ENCODE results near the gene OTUD6A. TPM values are rescaled to one million over a fixed set of nuclear protein-coding genes. Genes with fewer than 3 reads are reported as not detected.

OTUD6A gene
- polyA plus RNA-seq, 1 donor from 2014 or later: not detected

DNA sequence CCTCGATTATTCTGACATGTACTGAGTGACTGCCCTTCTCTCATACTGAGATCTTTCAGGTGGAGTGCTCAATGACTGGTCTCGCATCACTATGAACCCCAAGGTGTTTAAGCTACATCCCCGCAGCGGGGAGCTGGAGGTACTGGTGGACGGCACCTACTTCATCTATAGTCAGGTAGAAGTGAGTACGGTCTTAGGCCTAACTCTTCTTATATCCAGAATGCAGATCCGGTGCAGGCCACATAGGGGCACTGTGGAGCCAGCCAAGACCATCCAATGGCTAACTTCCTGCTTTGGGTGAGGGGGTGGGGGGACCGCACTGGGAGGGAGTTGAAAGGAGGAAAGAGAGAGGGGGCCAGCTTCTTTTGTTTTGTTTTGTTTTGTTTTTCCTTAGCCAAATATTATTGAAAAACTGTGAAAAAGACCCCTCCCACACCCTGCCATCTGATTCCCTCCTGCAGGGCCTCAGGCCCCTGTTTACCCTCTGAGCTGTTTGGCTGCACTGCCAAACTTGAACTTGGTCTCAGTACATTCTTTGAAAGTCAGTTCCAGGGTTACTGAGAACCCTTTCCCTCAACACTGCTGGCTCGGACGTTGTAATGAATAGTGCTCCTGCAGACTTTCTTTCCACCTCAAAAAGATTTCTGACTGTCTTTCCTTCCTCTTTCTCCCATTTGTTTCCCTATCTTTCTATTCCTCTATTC is 28.8 kb upstream of the OTUD6A start:
- H3K27me3 ChIP-seq (ENCODE audit: insufficient read depth, low read depth, low read length): no peaks in the 10 kb centered on the region
- no peaks in the 10 kb centered on the region for H3K9me3 ChIP-seq (ENCODE audit: low read length)
- no peaks in the 10 kb centered on the region for H3K9me2 ChIP-seq (ENCODE audit: insufficient read depth, low read length)
- no peaks in the 10 kb centered on the region for H4K20me1 ChIP-seq (ENCODE audit: insufficient read depth)
- TF ChIP-seq SMC3 (conservative IDR thresholded peaks at IDR 0.05; ENCODE audit: poor library complexity): no peak
- TF ChIP-seq MXI1 (conservative IDR thresholded peaks at IDR 0.05; ENCODE audit: poor library complexity, severe bottlenecking): no peak
- TF ChIP-seq, protein P1, sequence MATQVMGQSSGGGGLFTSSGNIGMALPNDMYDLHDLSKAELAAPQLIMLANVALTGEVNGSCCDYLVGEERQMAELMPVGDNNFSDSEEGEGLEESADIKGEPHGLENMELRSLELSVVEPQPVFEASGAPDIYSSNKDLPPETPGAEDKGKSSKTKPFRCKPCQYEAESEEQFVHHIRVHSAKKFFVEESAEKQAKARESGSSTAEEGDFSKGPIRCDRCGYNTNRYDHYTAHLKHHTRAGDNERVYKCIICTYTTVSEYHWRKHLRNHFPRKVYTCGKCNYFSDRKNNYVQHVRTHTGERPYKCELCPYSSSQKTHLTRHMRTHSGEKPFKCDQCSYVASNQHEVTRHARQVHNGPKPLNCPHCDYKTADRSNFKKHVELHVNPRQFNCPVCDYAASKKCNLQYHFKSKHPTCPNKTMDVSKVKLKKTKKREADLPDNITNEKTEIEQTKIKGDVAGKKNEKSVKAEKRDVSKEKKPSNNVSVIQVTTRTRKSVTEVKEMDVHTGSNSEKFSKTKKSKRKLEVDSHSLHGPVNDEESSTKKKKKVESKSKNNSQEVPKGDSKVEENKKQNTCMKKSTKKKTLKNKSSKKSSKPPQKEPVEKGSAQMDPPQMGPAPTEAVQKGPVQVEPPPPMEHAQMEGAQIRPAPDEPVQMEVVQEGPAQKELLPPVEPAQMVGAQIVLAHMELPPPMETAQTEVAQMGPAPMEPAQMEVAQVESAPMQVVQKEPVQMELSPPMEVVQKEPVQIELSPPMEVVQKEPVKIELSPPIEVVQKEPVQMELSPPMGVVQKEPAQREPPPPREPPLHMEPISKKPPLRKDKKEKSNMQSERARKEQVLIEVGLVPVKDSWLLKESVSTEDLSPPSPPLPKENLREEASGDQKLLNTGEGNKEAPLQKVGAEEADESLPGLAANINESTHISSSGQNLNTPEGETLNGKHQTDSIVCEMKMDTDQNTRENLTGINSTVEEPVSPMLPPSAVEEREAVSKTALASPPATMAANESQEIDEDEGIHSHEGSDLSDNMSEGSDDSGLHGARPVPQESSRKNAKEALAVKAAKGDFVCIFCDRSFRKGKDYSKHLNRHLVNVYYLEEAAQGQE (IDR thresholded peaks at IDR 0.05; ENCODE audit: borderline replicate concordance): no peak
- TF ChIP-seq POLR2AphosphoS5 (IDR thresholded peaks at IDR 0.05): no peak
- TF ChIP-seq RAD21 (conservative IDR thresholded peaks at IDR 0.05): no peak
- no peak for TF ChIP-seq EZH2 (IDR thresholded peaks at IDR 0.05; ENCODE audit: borderline replicate concordance, insufficient read depth, low read length, poor library complexity, severe bottlenecking)
- no peak for TF ChIP-seq EP300 (conservative IDR thresholded peaks at IDR 0.05; ENCODE audit: poor library complexity, severe bottlenecking)
- H3F3A ChIP-seq (ENCODE audit: insufficient read depth, low read length, poor library complexity, severe bottlenecking): no peaks in the 10 kb centered on the region
- H3K36me3 ChIP-seq (ENCODE audit: insufficient read depth, low read length): no peaks in the 10 kb centered on the region
- H3K9ac ChIP-seq (ENCODE audit: low read length): no peak overlapping the region
- H3K79me2 ChIP-seq (replicated peaks; ENCODE audit: insufficient read depth, low read length): no peaks in the 10 kb centered on the region
- H2AFZ ChIP-seq (ENCODE audit: low read depth, low read length): no peak overlapping the region
- no peak overlapping the region for H3K4me3 ChIP-seq (ENCODE audit: low read length)
- H3K27ac ChIP-seq (ENCODE audit: low read length): no peak overlapping the region
- H3K4me2 ChIP-seq (ENCODE audit: low read length): no peak overlapping the region

DNA sequence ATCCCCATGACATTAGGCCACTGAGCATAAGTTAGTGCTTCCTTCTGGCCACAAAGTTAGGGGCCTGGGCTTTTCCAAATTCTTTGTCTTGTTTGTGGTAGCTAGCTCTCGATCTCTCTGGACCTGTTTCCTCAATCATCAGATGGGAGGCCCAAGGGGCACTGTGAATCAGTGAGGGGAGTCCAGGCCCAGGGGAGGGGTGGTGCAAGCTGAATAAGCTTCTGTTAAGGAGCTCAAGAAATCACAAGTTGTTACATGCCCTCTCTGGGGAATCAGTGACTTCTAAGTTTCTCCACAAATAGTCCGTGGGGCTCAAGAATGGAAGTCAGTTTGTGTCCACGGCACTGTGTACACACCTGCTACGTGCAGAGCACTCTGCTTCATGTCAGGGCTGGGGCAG is 27.6 kb upstream of the OTUD6A start:
- no peaks in the 10 kb centered on the region for H3K27me3 ChIP-seq (ENCODE audit: insufficient read depth, low read depth, low read length)
- no peaks in the 10 kb centered on the region for H3K79me2 ChIP-seq (replicated peaks; ENCODE audit: insufficient read depth, low read length)
- H3K27ac ChIP-seq (ENCODE audit: low read length): no peak overlapping the region
- H3K9ac ChIP-seq (ENCODE audit: low read length): no peak overlapping the region
- no peak for TF ChIP-seq EP300 (conservative IDR thresholded peaks at IDR 0.05; ENCODE audit: poor library complexity, severe bottlenecking)
- no peak for TF ChIP-seq SMC3 (conservative IDR thresholded peaks at IDR 0.05; ENCODE audit: poor library complexity)
- H3K36me3 ChIP-seq (ENCODE audit: insufficient read depth, low read length): no peaks in the 10 kb centered on the region
- no peaks in the 10 kb centered on the region for H4K20me1 ChIP-seq (ENCODE audit: insufficient read depth)
- H3K4me2 ChIP-seq (ENCODE audit: low read length): no peak overlapping the region
- no peak overlapping the region for H3K4me3 ChIP-seq (ENCODE audit: low read length)
- H3K9me3 ChIP-seq (ENCODE audit: low read length): no peaks in the 10 kb centered on the region
- H3F3A ChIP-seq (ENCODE audit: insufficient read depth, low read length, poor library complexity, severe bottlenecking): no peaks in the 10 kb centered on the region
- H3K9me2 ChIP-seq (ENCODE audit: insufficient read depth, low read length): no peaks in the 10 kb centered on the region
- H2AFZ ChIP-seq (ENCODE audit: low read depth, low read length): no peak overlapping the region

- no peaks in the 10 kb centered on the region for H4K20me1 ChIP-seq (ENCODE audit: insufficient read depth)
- H3K4me3 ChIP-seq (ENCODE audit: low read length): no peak overlapping the region
- TF ChIP-seq RAD21 (conservative IDR thresholded peaks at IDR 0.05) (no peak), SMC3 (conservative IDR thresholded peaks at IDR 0.05; ENCODE audit: poor library complexity) (no peak), EZH2 (IDR thresholded peaks at IDR 0.05; ENCODE audit: borderline replicate concordance, insufficient read depth, low read length, poor library complexity, severe bottlenecking) (no peak), POLR2AphosphoS5 (IDR thresholded peaks at IDR 0.05) (no peak), MXI1 (conservative IDR thresholded peaks at IDR 0.05; ENCODE audit: poor library complexity, severe bottlenecking) (no peak), EP300 (conservative IDR thresholded peaks at IDR 0.05; ENCODE audit: poor library complexity, severe bottlenecking) (no peak), TAF1 (IDR thresholded peaks at IDR 0.05; ENCODE audit: low read depth) (no peak)
- TF ChIP-seq, protein P2, sequence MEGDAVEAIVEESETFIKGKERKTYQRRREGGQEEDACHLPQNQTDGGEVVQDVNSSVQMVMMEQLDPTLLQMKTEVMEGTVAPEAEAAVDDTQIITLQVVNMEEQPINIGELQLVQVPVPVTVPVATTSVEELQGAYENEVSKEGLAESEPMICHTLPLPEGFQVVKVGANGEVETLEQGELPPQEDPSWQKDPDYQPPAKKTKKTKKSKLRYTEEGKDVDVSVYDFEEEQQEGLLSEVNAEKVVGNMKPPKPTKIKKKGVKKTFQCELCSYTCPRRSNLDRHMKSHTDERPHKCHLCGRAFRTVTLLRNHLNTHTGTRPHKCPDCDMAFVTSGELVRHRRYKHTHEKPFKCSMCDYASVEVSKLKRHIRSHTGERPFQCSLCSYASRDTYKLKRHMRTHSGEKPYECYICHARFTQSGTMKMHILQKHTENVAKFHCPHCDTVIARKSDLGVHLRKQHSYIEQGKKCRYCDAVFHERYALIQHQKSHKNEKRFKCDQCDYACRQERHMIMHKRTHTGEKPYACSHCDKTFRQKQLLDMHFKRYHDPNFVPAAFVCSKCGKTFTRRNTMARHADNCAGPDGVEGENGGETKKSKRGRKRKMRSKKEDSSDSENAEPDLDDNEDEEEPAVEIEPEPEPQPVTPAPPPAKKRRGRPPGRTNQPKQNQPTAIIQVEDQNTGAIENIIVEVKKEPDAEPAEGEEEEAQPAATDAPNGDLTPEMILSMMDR (IDR thresholded peaks at IDR 0.05; ENCODE audit: poor library complexity, severe bottlenecking): no peak
- TF ChIP-seq, protein P1 (IDR thresholded peaks at IDR 0.05; ENCODE audit: borderline replicate concordance): no peak
- H3K9me3 ChIP-seq (ENCODE audit: low read length): no peaks in the 10 kb centered on the region
- no peaks in the 10 kb centered on the region for H3K36me3 ChIP-seq (ENCODE audit: insufficient read depth, low read length)
- no peak overlapping the region for H3K4me2 ChIP-seq (ENCODE audit: low read length)
- no peak overlapping the region for H2AFZ ChIP-seq (ENCODE audit: low read depth, low read length)
- H3K9me2 ChIP-seq (ENCODE audit: insufficient read depth, low read length): no peaks in the 10 kb centered on the region
- H3K27me3 ChIP-seq (ENCODE audit: insufficient read depth, low read depth, low read length): no peaks in the 10 kb centered on the region
- H3K9ac ChIP-seq (ENCODE audit: low read length): no peak overlapping the region
- no peak overlapping the region for H3K27ac ChIP-seq (ENCODE audit: low read length)
- no peaks in the 10 kb centered on the region for H3F3A ChIP-seq (ENCODE audit: insufficient read depth, low read length, poor library complexity, severe bottlenecking)
- H3K79me2 ChIP-seq (replicated peaks; ENCODE audit: insufficient read depth, low read length): no peaks in the 10 kb centered on the region
Measured at GRCh38 chrX:70038515-70038914, 23.7 kb upstream of the OTUD6A start.
